GM18526 (cell line): ENCODE results near the gene KMT2D.

Source experiments
- POLR2A ChIP-seq: IDR thresholded peaks from 3 replicates; pipeline ENCODE4 v1.6.1; 2011; ENCODE audit not compliant: insufficient read length; ENCODE audit errors: extremely low read depth

Gene KMT2D

DNA sequence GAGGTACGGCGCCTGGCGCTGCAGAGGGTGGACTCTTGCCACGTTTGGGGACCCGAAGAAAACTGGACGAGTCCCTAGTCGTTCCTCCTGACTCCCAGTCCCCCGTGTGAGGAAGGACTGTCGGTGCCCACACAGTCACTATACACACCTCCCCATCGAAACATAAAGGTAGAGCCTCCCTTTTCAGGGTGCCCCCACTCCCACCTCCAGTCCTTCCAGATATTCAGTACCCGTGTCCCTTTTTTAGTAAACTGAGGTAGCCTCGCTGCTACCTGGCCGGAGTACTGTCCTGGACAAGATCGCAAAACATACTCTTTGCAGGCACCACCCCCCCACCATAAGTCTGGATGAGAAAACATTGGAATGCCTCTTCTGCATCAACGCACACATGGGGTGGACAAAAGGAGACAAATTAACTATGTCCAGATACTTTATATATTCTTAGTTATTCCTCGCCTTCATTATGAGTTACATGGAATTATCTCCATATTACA, 610 bp upstream of the KMT2D start:
- TF ChIP-seq POLR2A = no peak

DNA sequence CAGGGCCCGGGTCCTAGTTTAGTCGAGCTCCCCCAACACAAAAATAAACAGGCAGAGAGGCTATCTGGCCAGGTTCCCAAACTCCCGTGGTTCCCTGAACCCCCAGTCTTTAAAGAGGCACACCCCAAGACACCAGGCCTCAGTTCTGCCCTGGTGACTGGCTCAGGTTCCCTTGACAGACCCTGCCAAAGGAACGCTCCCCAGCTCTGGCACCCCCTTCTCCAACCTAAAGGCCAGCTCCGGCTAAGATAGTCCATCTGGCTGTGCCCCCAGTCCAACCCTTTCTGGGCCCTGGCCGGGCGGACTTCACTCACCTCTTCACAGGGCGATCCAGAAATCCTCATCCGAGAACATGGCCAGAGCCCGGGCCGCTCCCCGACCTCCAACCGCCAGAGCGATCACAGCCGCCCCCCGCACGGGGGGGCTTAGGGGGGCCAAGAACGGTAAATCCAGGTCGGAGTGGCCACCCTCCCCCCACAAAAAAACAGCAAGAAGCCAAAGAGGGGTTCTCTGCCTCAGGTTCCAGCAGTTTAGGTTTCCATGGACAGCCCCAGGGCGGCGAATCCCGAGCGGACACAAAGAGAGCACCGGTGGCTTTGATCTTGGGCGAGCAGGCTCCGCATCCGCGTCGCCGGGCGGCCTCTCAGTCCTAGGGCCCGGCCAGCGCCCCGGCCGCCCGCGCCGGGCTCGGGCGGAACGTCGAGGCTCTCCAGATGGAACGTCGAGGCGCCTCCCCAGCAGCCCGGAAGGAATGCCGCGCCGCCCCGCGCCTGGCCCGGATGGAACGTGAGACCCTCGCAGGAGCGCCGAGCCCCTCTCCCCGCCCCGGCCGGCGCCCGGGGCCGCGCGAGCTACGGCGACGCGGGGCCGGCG, 1.1 kb downstream of the KMT2D start:
- TF ChIP-seq POLR2A = no peak

DNA sequence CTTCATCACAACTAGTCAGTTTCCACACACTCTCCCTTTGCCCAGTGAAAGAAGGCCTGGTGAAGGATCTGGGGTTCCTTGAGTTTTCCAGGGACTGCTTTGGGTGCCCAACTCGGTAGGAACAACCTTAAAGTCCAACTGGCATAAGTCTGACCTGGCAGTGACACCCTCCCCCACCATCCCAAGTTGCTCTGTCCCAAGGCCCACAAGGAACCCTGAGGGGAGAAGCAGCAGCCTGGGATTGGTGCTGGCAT, 1.6 kb downstream of the KMT2D start:
- no peak for TF ChIP-seq POLR2A

DNA sequence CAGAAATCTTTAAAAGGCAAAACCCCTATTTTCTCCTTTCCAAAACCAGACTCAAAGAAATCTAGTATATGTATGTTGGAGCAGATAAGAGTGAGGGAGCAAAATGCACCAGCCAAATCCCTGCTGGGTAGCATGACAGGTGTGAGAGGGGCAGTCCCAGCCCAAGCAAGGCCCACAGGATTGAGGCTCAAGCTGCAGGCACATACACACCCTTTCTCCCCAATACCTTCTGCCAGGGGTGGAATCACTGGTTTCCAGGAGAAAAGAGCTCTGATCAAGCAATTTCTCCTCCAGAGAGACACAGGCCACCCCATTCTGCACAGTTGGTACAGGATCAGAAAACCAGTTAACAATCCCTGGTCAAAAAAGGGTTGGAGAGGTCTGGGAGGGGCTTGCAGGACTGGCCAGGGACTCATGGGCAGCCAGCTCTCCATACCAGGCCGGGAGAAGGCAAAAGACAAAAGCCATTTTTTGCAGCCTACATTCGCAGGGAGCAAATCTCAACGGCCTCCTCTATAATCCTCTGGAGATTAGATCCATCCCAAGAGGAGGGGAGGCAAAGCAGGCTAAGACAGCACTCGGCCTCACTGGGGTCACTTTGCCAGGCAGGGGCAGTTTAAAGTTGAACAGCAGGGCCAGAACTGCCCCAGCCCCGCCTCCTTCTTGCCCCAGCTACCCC, 2.1 kb downstream of the KMT2D start:
- no peak for TF ChIP-seq POLR2A

DNA sequence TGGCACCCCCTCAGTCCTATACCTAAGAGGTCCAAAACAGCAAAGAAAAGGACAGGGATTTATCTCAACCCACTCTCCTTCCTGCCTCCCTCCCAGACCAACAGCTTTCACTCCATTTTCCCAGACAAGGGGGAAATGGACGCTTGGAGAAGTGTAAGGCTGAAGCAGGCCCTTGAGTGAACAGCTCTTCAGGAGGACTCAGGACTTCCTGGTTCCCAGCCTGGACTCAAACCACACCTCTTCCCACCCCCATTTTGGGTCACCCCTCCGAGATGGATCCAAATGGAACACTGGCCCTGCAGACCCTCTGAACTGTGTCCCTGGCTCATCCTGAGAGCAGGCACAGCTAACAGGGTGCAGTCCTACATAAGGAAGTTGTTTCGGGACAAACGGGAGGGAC, 2.7 kb downstream of the KMT2D start:
- TF ChIP-seq POLR2A = no peak

DNA sequence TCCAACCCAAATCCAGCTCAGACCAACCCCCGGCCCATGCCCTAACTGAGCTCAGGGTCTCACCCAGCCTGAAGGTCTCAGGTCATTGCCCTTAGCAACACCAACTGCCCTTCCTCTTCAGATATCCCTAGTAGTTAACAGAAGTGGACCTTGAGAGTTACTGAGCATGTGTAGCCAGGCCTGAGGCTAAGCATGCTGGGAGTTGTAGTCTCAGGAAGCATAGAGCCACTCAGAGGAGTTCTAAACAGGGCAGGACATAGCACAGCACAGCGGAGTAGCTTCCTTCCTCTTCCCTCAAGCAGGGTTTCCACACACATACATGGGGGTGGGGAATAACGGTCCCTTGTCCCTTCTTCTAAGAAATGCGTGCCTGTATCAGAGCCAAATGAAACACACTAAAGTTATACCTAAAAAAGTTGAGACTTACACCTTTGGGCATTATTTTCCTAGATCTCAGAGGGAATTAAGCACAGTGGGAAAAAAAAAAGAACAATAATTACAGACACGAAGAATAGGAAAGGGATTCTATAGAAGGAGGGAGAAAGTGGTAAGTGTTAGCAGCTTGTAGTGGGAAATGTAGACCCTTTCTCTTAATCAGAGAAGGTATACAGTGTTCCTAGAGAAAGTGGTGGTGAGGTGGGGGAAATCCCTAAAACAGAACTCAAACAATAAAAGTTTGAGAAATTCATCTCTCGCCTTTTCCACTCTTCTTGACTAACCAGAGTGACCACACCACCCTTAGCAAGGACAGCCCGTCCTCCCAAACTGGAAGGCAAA, 4.4 kb downstream of the KMT2D start:
- TF ChIP-seq POLR2A = no peak

DNA sequence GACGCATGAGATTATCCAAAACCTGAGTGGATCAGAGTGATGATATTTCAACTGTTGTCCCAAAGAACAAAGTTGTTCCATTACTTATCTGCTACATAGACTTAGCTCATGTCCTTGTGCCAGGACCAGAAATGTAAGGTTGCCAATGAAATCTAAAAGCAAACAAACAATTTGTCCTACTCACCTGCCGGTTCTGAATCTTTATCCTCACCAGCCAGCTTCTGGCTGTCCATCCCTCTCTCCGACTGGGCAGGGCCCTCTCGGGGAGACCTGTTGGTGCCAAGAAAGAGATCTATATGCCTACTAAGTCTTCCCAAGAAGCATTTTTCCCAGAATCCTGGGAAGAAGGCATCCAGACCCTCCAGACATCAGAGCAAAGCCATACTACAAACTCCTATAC, 5.5 kb downstream of the KMT2D start:
- TF ChIP-seq POLR2A = no peak

DNA sequence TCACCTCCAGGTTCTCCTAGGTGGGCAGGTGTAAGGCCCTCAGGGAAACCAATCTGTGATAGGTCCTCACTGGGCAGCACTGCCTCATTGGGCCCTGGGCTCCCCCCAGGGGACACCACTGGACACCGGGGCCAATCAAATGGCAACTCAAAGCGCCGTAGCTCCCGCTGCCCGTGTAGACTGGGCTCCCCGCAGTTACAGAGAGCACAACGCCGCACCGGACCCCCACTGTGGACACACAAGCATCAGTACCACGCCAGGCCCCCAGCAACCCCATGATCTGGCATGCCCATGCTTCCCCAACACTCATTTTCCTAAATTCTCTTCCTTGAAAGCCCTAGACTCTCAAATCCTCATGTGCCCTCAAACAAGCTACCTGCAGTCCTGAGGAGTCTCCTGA, 6.1 kb downstream of the KMT2D start:
- no peak for TF ChIP-seq POLR2A

DNA sequence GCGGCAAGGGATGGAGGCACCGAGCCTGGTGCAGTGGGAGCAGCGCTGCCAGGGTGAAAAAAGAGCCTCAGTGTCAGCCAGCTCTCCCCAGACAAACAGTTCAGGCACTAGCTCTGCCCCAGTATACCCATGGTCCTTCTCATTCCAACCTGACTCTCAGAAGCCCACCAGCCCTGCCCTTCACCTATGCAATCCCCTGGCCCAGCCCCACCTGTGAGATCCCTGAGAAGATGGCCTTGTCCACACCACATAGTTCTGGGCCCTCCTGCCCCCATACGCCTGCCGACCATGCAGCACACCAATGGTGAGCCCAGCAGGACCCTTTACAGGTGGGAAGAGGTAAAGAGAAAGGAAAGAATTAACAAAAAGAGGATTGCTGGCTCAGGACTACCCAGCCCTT, 6.5 kb downstream of the KMT2D start:
- TF ChIP-seq POLR2A = no peak

DNA sequence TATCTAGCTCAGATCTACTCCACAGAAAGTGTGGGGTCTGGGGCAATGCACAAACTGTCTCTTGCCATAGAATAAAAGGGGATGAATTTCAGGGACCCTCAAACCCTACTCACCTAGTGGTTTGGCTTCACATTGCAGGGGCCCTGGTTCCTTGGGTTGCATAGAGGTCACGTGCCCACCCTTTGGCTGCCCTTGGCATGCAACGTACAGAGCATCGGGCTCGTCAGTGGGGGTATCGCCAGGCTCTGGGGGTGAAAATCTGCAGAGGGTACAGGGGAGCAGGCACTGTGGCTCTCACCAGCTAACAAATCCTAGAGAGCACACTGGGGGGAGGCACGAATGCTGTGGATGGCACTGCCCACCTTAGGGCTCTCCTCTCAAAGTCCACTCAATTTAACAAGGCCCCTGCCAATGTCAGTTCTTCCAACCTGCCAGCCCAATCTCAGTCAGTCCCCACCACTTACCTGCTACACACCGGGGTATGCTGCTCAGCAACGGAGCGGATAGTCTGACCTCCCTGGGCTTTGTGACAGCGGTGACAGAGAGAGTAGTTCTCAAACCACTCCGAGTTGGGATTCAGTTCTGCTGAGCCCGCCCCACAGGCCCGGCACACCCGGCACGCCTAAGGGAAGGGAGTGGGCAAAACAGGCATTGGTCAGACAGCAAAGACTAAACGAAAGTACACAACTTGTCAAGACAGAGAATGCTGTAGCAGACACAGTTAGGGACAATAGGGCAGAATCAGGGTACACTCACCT, 8.0 kb downstream of the KMT2D start:
- no peak for TF ChIP-seq POLR2A

DNA sequence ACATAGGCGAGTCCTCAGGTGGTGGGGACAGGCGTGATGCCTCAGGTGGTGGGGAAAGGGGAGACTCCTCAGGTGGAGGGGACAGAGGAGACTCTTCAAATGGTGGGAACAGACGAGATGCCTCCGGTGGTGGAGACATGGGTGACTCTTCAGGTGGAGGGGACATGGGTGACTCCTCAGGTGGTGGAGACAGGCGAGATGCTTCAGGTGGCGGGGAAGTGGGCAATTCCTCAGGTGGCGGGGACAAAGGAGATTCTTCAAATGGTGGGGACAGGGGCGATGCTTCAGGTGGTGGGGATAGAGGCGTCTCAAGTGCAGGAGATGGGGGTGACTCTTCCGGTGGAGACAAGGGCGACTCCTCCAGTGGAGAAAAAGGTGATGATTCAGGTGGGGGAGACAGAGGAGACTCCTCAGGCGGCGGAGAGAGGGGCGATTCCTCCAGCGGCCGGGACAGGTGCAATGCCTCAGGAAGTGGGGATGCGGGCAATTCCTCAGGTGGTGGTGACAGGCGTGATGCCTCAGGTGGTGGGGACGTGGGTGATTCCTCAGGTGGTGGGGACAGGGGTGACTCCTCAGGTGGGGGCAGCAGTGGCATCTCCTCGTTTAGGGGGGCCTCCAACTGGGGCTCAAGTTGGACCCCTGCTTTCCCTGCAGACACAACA, 8.7 kb downstream of the KMT2D start:
- TF ChIP-seq POLR2A = no peak

DNA sequence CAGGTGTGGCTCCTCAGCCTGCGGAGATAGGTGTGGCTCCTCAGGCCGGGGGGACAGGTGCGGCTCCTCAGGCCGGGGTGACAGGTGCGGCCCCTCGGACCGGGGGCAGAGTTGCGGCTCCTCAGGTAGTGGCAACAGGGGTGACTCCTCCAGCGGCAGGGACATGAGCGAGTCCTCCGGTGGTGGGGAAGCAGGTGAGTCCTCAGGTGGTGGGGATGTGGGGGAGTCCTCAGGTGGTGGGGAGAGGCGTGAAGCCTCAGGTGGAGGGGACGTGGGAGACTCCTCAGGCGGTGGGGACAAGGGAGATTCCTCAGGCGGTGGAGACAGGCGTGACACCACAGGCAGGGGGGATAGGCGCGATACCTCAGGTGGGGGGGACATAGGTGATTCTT, 9.2 kb downstream of the KMT2D start:
- no peak for TF ChIP-seq POLR2A

DNA sequence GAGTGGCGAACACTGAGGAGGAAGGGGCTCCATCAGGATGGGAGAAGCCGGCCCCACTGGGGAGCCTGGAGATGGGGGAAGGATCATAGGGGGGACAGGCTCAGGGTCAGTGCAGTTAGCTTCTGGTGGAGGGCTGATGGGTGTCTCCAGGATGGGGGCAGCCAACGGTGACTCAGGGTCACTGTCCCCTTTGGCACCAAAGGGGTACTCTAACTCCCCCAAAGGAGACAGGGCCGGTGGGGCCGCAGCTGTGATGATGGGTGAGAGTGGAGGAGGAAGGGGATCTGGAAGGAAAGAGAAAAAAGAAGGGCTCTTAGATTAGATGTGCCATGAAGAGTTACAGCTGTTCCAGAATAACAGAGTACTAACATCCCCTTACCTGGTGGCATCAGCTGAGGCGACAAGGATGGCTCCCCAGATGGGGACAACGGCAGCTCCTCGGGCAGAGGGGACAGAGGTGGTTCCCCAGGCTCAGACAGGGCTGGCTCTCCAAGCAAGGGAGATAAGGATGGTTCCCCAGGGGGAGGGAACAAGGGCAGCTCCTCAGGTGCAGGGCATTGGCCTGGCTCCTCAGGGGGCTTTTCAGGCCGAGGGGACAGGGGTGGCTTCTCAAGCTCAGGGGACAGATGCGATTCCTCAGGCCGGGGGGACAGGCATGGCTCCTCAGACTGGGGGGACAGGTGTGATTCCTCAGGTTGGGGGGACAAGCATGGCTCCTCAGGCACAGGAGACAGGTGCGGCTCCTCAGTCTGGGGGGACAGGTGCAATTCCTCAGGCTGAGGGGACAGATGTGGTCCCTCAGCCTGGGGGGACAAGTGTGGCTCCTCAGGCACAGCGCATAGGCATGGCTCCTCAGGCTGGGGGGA, 9.9 kb downstream of the KMT2D start:
- TF ChIP-seq POLR2A = no peak

DNA sequence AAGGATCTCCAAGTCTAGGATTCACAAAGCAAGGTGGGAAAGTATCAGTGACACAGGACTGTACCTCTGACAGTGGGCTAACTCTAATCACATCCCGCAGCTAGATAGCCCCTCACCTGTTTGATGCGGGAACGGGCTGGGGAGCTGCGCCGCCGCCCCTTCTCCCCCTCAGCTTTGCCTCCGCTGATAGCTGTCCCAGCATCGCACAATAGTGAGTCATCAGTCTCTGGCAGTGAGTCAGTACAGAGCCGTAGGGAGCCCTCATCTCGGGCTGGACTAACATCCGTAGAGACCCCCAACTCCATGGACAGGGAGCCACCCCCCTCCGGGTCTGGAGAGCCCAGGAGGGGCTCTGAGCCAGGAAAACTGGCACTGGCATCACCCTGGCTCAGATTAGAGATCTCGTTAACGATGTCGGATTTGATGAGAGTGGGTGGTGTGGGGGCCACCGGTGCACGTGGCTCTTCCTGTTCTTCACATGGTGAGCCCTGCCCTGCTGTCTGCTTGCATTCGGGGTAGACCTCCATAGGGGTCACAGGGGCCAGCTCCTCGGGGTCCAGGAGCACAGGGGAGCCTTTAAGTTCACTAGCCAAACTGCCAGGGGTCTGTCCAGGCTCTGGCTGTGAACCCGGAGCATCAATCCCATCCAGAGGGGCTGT, 10.9 kb downstream of the KMT2D start:
- no peak for TF ChIP-seq POLR2A

DNA sequence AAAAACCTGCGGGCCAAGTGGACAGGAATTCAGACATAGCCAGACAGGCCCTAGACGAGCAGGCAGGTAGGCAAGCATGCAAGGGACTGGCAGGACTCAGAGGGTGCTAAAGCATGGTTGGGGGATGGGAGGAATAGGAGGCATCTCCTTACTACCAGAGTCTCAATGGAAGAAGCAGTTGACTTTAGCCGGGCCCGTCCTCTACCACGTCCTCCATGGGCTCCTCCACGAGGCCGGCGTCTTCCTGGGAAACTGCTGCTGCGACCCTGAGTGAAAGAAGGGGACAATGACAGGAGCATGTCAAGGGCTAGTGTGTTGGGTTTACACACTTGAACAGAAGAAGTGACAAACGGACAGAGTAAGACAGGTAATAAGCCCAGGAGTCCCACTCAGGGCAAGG, 11.6 kb downstream of the KMT2D start:
- TF ChIP-seq POLR2A = no peak
